Posterior cingulate gyrus (tissue), 11 donors: ENCODE measurements around the gene EXD2.
"Not testable (repeated sequence)": the region's sequence is repeated elsewhere in the genome, so short reads cannot be mapped to it uniquely, and the experiment has no call there.

Experiments used
- DNase-seq, 10 donors: peaks; one replicate each; pipeline versions ENCODE4 v3.0.0 to v3.0.0-alpha.2; 2020 to 2021; ENCODE audit warnings: mixed read lengths in 3 of 10
- intact Hi-C: fragments of 100-400 bp; cut with DNase I; formaldehyde crosslinking; loops from one replicate; pipeline ENCODE4 v1.15.1; 2023

The EXD2 gene

GRCh38 chr14:69269381-69269780 lies 78.1 kb downstream of the EXD2 start:
- intact Hi-C loops: no loop called here

DNA sequence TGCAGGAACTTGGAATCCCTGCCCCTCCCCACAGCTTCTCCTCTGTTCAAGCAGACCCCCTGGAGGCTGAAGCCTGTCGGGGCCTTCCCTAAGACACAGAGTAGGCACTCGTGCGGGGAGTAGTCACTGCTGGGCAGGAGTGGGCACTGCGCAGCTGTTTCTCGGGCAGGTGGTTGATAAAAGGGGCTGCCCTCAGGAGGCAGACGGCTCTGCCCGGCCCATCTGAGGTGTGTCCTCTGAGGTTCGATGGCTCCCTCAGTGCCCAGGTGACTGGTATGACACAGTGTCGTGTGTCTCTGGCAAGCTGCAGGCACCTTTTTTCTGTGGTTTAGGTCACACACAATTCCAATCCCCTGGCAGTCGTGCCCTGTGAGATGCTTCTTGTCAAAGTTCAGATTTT lies 78.8 kb downstream of the EXD2 start:
- peak in 1 of 10 donors; percentile 59 for DNase-seq
- intact Hi-C loops: no loop called here

More at GRCh38 chr14:69269381-69269780, 78.1 kb downstream of the EXD2 start:
- DNase-seq: no peak

GRCh38 chr14:69270795-69271708 lies 79.8 kb downstream of the EXD2 start:
- intact Hi-C loops: no loop called here
- peak in 2 of 10 donors; percentile 75 to 85 for DNase-seq

DNA sequence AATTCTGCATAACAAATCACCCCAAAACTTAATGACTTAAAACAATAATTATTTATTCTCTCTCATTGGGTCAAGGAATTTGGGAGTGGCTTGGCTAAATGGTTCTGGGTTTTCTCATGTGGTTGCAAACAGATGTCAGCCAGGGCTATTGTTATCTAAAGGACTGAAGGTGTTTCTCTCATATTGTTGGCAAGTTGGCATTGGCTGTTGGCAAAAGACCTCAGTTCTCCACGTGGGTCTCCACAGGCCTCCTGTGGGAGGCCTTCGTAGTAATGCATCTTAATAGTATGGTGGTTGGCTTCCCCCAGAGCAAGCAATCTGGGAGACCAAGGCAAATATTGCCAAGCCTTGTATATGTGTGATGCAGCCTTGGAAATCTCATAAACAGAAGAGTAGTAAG lies 83.0 kb downstream of the EXD2 start:
- DNase-seq: no peak
- intact Hi-C loops: no loop called here

DNA sequence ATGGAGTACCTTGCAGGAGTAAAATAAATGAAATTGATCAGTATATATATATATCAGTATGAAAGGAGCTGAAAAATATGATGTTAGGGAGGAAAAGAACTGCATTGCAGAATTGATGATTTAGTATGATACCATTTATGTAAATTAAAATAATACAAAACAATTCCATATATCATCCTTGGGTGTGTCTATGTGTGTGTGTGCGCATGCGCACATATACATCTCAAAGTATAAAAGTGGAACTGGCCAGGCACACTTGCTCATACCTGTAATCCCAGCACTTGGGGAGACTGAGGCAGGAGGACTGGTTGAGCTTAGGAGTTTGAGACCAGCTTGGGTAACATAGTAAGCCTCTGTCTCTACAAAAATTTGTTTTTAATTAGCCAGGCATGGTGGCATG lies 84.0 kb downstream of the EXD2 start:
- no peak for DNase-seq
- intact Hi-C loops: no loop called here

DNA sequence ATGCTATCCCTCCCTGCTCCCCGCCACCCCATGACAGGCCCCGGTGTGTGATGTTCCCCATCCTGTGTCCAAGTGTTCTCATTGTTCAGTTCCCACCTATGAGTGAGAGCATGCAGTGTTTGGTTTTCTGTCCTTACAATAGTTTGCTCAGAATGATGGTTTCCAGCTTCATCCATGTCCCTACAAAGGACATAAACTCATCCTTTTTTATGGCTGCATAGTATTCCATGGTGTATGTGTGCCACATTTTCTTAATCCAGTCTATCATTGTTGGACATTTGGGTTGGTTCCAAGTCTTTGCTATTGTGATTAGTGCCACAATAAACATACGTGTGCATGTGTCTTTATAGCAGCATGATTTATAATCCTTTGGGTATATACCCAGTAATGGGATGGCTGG lies 86.1 kb downstream of the EXD2 start:
- DNase-seq: not testable (repeated sequence)

DNA sequence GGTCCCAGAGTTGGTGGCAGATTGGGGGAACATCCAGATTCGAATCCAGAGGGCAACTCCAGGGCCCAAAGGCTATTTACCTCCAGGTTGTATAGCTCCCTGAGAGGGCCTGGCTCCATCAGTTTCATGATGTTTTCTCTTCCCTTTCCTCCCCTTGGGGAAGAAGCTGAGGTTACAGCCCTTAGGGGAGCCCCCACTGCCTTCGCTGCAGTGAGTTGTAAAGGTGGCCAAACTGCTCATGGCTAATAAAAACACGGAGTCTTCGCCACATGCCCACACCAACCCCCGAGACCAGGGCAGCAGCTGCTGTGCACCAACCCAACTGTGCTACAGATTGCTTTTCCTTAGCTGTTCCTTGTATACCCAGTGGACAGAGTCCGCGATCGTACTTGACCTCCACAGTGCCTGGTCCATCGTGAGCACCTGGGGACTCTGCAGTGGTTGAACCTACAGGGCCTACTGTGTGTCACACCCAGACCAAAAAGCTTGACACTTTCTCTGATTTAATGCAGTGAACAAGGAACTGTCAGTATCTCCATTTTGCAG lies 89.5 kb downstream of the EXD2 start:
- DNase-seq: peak in 1 of 10 donors; percentile 56
- intact Hi-C loops: no loop called here

More for the DNA sequence above, 86.1 kb downstream of the EXD2 start:
- intact Hi-C loops: not testable (repeated sequence)

DNA sequence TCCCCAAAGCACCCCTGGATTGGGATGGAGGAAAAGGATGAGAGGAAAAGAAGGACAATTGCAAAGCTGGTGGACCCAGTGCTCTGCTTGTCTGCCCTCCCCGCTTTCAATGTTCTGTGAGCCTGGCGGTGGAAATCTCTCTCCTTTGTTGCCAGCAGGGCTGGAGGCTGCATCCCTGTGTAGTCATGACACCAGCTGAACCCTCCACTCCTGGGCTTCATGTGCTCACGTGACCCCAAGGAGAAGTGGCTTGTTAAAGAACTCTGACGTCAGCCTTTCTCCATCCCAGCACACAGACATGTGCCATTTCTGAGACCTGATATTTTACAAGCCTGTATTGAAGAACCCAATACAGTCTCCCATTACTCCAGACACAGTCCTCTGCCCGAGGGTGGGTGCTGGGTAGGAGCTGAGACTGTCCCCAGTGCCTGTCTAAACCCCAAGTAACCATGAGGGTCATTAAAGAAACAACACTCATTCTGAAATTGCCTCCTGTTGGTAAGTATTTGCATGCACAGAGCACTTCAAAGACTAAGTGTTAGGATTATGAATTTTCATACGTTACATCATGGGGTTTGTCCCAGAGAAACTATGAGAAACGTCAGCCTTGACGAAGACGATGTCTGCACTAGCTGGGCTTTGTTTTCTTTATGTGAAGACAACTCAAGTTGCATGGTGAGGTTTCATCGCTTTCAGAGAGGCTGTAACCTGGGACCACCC lies 90.3 kb downstream of the EXD2 start:
- DNase-seq: peak in 1 of 10 donors; percentile 44
- intact Hi-C loops: no loop called here

GRCh38 chr14:69282448-69282847 lies 91.2 kb downstream of the EXD2 start:
- peak in 1 of 10 donors; percentile 26 for DNase-seq
- intact Hi-C loops: no loop called here

DNA sequence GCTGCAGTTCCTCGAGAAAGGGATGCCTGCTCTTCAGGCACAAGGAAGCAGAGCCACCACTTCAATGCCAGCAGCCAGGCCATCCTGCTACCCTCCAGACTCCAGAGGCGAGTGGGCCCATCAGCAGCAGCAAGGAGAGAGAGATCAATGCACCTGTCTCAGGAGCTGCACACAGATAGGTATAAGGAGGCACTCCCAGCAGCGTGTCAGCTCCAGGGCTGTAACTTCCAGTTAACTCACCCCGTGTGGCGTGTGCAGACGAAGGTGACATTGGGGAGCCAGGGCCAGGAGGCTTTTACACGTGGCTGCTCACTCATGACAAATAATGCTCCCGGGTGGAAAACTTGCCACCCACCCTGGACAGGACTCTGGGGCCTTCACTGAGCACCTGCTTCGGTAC lies 92.9 kb downstream of the EXD2 start:
- no peak for DNase-seq

DNA sequence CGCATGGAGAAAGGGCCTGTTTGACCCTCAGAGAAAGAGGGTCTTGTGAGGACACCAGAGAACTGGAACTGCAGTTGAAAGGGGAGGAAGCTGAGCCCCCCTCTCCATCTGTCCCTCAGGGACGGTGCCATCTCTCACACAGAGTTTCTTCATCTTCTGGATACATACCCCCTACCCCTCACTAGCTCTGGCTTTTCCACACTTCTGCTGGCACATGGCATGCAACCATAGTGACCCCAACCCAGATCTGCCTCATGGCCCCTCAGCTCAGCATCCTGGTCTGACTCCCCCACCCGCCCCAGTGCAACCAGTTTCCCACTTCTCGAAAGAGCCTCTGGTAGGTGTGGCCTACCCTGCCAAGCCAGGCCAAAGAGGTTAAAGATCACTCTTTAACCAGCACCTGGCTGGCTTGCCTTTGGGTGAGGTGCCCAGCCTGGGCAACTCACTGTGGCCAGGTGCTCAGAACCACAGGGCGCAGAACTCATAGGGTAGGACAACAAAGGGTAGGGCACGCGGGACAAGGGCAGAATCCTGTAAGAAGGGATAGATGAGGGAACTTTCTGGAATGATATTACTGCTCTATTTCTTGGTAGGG lies 94.5 kb downstream of the EXD2 start:
- no peak for DNase-seq
- intact Hi-C loops: no loop called here

More for the DNA sequence above, 92.9 kb downstream of the EXD2 start:
- intact Hi-C loops: no loop called here

DNA sequence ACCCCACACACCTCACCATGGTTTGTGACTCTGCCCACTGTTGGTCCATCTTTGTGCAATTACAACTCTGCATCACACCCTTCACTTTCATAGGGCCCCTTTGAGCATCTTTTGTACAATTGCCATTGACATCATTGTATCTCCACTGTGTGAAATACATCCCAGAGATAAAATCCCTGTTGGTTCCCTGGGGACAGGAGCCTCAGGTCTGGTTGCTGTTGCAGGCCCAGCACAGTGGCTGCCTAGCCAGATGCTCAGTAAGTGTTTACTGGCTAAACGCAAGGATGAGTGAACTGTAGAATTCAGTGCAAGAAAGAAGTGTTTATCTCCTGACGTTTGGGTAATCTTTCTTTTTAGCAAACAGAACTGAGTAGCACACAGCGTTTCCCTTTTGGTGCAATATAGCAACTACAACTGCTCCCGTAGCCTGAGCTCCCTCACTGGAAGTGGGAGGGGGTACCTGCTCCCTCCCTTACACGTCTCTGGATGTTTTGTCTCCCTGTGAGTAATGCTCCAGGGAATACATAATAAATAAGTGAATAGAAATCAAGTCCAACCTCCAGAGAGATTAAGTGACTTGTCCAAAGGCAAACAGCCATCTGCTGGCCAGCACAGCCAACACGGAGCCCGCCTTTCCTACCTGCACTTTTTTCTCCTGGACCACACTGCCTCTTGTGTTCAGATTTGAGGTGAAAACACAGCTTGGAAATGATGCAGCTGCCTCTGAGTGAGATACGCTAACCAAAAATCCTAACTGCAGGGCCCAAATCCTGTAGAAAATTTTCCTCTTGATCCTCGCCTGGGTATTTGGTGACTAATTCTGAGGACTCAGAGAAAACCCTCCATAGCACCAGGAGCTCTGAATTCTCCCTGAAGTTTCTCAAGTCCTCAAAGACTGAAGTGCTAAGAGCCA lies 96.1 kb downstream of the EXD2 start:
- intact Hi-C loops: no loop called here

GRCh38 chr14:69288011-69288771 lies 96.9 kb downstream of the EXD2 start:
- DNase-seq: peak in 1 of 10 donors; percentile 29

More for the DNA sequence above, 96.1 kb downstream of the EXD2 start:
- peak in 1 of 10 donors; percentile 28 for DNase-seq

GRCh38 chr14:69288956-69289705 lies 97.8 kb downstream of the EXD2 start:
- no peak for DNase-seq
- intact Hi-C loops: no loop called here

More at GRCh38 chr14:69288011-69288771, 96.9 kb downstream of the EXD2 start:
- intact Hi-C loops: no loop called here

GRCh38 chr14:69289811-69290520 lies 98.7 kb downstream of the EXD2 start:
- intact Hi-C loops: no loop called here

GRCh38 chr14:69290881-69291280 lies 99.6 kb downstream of the EXD2 start:
- DNase-seq, intact Hi-C loops: not testable (repeated sequence)

More at GRCh38 chr14:69289811-69290520, 98.7 kb downstream of the EXD2 start:
- DNase-seq: no peak

GRCh38 chr14:69291396-69291795 lies 100.1 kb downstream of the EXD2 start:
- intact Hi-C loops: no loop called here
- DNase-seq: peak in 1 of 10 donors; percentile 46
